WTC11 (cell line): Measurements from ENCODE around the gene MAP1S. TPM values are rescaled to one million over a fixed set of nuclear protein-coding genes. Genes with fewer than 3 reads are reported as not detected.

ENCODE experiments used
- ATAC-seq: fragments of 200-7000 bp; cut with Tn5 transposase; 2 replicates; pipeline ENCODE4 v1.10.0; 2021; ENCODE audit warnings: mild to moderate bottlenecking, moderate library complexity
- CTCF ChIA-PET: fragments of 300-600 bp; sonication (Branson Sonifier 250); formaldehyde crosslinking; loops from one replicate; lab custom pipeline; 2021; ENCODE audit warnings: antibody characterized with exemption; lab: Charles Lee
- POLR2A ChIA-PET: fragments of 350-600 bp; sonication (Branson Sonifier 250); formaldehyde crosslinking; loops from one replicate; lab custom pipeline; 2021; ENCODE audit warnings: antibody characterized with exemption; lab: Charles Lee
- DNase-seq: peaks from one replicate; pipeline ENCODE4 v3.0.0; 2021; ENCODE audit warnings: low spot score
- H3K27ac Mint-ChIP-seq: 2 replicates; pipeline ENCODE4 v1.8.0; 2021; ENCODE audit warnings: mixed read lengths
- H3K27me3 Mint-ChIP-seq: 2 replicates; pipeline ENCODE4 v1.8.0; 2021; ENCODE audit warnings: low read depth, mild to moderate bottlenecking, moderate library complexity, mixed read lengths
- H3K36me3 Mint-ChIP-seq: 2 replicates; pipeline ENCODE4 v1.8.0; 2021; ENCODE audit warnings: mixed read lengths
- H3K4me1 Mint-ChIP-seq: 2 replicates; pipeline ENCODE4 v1.8.0; 2022; ENCODE audit warnings: mixed read lengths
- H3K4me3 Mint-ChIP-seq: 2 replicates; pipeline ENCODE4 v1.8.0; 2021; ENCODE audit warnings: mild to moderate bottlenecking, moderate library complexity, mixed read lengths
- H3K9me3 Mint-ChIP-seq: 2 replicates; pipeline ENCODE4 v1.8.0; 2021; ENCODE audit warnings: mixed read lengths
- AFF4 ChIP-seq: sonication (generic); formaldehyde crosslinking; IDR thresholded peaks from 2 replicates; pipeline ENCODE4 v1.8.1; 2023; ENCODE audit warnings: mild to moderate bottlenecking, missing genetic modification reagents, borderline replicate concordance
- ATF1 ChIP-seq: sonication (generic); formaldehyde crosslinking; IDR thresholded peaks from 2 replicates; pipeline ENCODE4 v1.8.1; 2023; ENCODE audit warnings: mild to moderate bottlenecking, moderate library complexity, missing genetic modification reagents
- ERG ChIP-seq: fragments of 250-450 bp; sonication (Bioruptor Pico); IDR thresholded peaks from 2 replicates; pipeline ENCODE4 v1.8.0; 2021; ENCODE audit warnings: mild to moderate bottlenecking
- ESRRA ChIP-seq: sonication (generic); formaldehyde crosslinking; IDR thresholded peaks from 2 replicates; pipeline ENCODE4 v1.8.1; 2022; ENCODE audit warnings: mild to moderate bottlenecking, missing genetic modification reagents, borderline replicate concordance
- IRF2 ChIP-seq: sonication (generic); formaldehyde crosslinking; IDR thresholded peaks from 2 replicates; pipeline ENCODE4 v1.8.0; 2022; ENCODE audit warnings: low read depth, missing genetic modification reagents, borderline replicate concordance
- OVOL2 ChIP-seq: fragments of 250-450 bp; sonication (Bioruptor Pico); IDR thresholded peaks from 2 replicates; pipeline ENCODE4 v1.9.0; 2021; ENCODE audit warnings: mild to moderate bottlenecking, borderline replicate concordance
- RELA ChIP-seq: sonication (generic); formaldehyde crosslinking; IDR thresholded peaks from 2 replicates; pipeline ENCODE4 v1.8.1; 2022; ENCODE audit warnings: missing genetic modification reagents, mild to moderate bottlenecking, borderline replicate concordance
- SP1 ChIP-seq: sonication (generic); formaldehyde crosslinking; conservative IDR thresholded peaks from 2 replicates; pipeline ENCODE4 v1.8.1; 2022; ENCODE audit warnings: missing genetic modification reagents
- TCF7 ChIP-seq: sonication (generic); formaldehyde crosslinking; IDR thresholded peaks from 2 replicates; pipeline ENCODE4 v1.8.0; 2022; ENCODE audit warnings: mild to moderate bottlenecking, low read depth, missing genetic modification reagents, moderate library complexity
- ZNF138 ChIP-seq: sonication (generic); formaldehyde crosslinking; conservative IDR thresholded peaks from 2 replicates; pipeline ENCODE4 v1.8.1; 2022; ENCODE audit warnings: mild to moderate bottlenecking, moderate library complexity, missing genetic modification reagents
- ZNF232 ChIP-seq: sonication (generic); formaldehyde crosslinking; IDR thresholded peaks from 2 replicates; pipeline ENCODE4 v1.8.0; 2022; ENCODE audit warnings: mild to moderate bottlenecking, missing genetic modification reagents
- ZNF416 ChIP-seq: fragments of 250-450 bp; sonication (Bioruptor Pico); IDR thresholded peaks from 2 replicates; pipeline ENCODE4 v1.9.0; 2021; ENCODE audit warnings: mild to moderate bottlenecking, inconsistent platforms
- ZSCAN18 ChIP-seq: fragments of 250-450 bp; sonication (Bioruptor Pico); IDR thresholded peaks from 2 replicates; pipeline ENCODE4 v2.1.2; 2022; ENCODE audit warnings: mild to moderate bottlenecking, moderate library complexity
- total RNA-seq: library from RNA; stranded (reverse); gene quantifications from 3 replicates; pipeline ENCODE4 v1.2.3, GENCODE V29; 2021
- TF ChIP-seq, protein P1 (sequence below): sonication (generic); formaldehyde crosslinking; IDR thresholded peaks from 2 replicates; pipeline ENCODE4 v1.8.1; 2022; ENCODE audit warnings: low read depth, mild to moderate bottlenecking, moderate library complexity, missing genetic modification reagents, borderline replicate concordance
- TF ChIP-seq, protein P2 (sequence below): fragments of 250-450 bp; sonication (Bioruptor Pico); IDR thresholded peaks from 2 replicates; pipeline ENCODE4 v1.9.0; 2021; ENCODE audit warnings: mild to moderate bottlenecking, borderline replicate concordance
- TF ChIP-seq, protein P3 (sequence below): sonication (generic); formaldehyde crosslinking; IDR thresholded peaks from 2 replicates; pipeline ENCODE4 v1.8.1; 2023; ENCODE audit warnings: mild to moderate bottlenecking, missing genetic modification reagents, moderate library complexity

Gene MAP1S
- total RNA-seq, 1 experiment from 2014 or later: 120 TPM

DNA sequence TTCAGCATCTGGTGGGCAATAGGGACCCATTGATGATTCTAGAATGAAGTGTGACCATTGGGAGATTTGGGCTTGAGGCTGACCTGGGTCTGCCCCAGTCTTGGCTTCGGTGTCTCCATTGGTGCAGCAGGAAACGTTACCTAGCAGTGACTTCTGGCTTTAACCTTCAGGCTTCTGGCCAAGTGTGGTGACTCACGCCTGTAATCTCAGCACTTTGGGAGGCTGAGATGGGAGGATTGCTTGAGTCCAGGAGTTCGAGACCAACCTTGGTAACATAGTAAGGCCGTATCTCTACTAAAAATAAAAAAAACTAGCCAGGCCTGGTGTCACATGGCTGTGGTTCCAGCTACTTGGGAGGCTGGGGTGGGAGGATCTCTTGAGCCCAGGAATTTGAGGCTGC lies 39.2 kb downstream of the MAP1S start:
- POLR2A ChIA-PET: no interaction called here
- TF ChIP-seq, protein P1, sequence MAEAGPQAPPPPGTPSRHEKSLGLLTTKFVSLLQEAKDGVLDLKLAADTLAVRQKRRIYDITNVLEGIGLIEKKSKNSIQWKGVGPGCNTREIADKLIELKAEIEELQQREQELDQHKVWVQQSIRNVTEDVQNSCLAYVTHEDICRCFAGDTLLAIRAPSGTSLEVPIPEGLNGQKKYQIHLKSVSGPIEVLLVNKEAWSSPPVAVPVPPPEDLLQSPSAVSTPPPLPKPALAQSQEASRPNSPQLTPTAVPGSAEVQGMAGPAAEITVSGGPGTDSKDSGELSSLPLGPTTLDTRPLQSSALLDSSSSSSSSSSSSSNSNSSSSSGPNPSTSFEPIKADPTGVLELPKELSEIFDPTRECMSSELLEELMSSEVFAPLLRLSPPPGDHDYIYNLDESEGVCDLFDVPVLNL: no peak
- TF ChIP-seq, protein P2, sequence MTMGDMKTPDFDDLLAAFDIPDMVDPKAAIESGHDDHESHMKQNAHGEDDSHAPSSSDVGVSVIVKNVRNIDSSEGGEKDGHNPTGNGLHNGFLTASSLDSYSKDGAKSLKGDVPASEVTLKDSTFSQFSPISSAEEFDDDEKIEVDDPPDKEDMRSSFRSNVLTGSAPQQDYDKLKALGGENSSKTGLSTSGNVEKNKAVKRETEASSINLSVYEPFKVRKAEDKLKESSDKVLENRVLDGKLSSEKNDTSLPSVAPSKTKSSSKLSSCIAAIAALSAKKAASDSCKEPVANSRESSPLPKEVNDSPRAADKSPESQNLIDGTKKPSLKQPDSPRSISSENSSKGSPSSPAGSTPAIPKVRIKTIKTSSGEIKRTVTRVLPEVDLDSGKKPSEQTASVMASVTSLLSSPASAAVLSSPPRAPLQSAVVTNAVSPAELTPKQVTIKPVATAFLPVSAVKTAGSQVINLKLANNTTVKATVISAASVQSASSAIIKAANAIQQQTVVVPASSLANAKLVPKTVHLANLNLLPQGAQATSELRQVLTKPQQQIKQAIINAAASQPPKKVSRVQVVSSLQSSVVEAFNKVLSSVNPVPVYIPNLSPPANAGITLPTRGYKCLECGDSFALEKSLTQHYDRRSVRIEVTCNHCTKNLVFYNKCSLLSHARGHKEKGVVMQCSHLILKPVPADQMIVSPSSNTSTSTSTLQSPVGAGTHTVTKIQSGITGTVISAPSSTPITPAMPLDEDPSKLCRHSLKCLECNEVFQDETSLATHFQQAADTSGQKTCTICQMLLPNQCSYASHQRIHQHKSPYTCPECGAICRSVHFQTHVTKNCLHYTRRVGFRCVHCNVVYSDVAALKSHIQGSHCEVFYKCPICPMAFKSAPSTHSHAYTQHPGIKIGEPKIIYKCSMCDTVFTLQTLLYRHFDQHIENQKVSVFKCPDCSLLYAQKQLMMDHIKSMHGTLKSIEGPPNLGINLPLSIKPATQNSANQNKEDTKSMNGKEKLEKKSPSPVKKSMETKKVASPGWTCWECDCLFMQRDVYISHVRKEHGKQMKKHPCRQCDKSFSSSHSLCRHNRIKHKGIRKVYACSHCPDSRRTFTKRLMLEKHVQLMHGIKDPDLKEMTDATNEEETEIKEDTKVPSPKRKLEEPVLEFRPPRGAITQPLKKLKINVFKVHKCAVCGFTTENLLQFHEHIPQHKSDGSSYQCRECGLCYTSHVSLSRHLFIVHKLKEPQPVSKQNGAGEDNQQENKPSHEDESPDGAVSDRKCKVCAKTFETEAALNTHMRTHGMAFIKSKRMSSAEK (CRISPR knock-in tag): no peak
- no peak for TF ChIP-seq OVOL2
- TF ChIP-seq TCF7 (CRISPR knock-in tag): no peak
- no peak for TF ChIP-seq ESRRA (CRISPR knock-in tag)
- no peak for TF ChIP-seq ZNF232 (CRISPR knock-in tag)
- TF ChIP-seq ZNF416 (CRISPR knock-in tag): no peak
- no peak for TF ChIP-seq IRF2 (CRISPR knock-in tag)
- no peak for TF ChIP-seq ZSCAN18
- TF ChIP-seq AFF4: no peak
- TF ChIP-seq, protein P3, sequence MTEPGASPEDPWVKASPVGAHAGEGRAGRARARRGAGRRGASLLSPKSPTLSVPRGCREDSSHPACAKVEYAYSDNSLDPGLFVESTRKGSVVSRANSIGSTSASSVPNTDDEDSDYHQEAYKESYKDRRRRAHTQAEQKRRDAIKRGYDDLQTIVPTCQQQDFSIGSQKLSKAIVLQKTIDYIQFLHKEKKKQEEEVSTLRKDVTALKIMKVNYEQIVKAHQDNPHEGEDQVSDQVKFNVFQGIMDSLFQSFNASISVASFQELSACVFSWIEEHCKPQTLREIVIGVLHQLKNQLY (CRISPR knock-in tag): no peak
- TF ChIP-seq SP1: no peak
- TF ChIP-seq ERG: no peak
- Mint-ChIP-seq H3K27ac (no peak overlapping the region), H3K4me3 (no peak overlapping the region), H3K36me3 (peaks cover 2% of the 10 kb centered on the region; the same call in 1 of the 2 replicates), H3K9me3 (no peaks in the 10 kb centered on the region), H3K27me3 (no peaks in the 10 kb centered on the region; the same call in 1 of the 2 replicates), H3K4me1 (peaks cover 23% of the 10 kb centered on the region)
- no peak for ATAC-seq
- CTCF ChIA-PET: no interaction called here
- DNase-seq: no peak

DNA sequence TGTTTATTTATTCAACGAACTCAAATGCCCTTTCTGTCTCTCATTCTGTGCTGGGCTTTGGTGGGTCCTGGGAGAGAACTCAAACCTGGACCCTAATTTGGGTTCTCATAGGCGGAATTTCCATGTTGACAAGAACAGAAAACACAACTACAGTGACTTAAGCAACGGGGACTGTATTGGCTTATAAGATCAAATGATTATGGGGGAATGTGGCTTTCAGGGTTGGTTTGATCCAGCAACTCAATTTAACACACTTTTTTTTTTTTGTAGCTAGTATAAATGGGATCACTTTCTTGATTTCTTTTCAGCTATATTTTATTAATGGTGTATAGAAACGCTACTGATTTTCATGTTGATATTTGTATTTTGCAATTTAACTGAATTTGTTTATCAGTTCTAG lies 41.9 kb downstream of the MAP1S start:
- ChIA-PET POLR2A (no interaction called here), CTCF (no interaction called here)
- ATAC-seq (no peak), DNase-seq (no peak)
- no peaks in the 10 kb centered on the region for H3K27me3 Mint-ChIP-seq
- TF ChIP-seq ERG (no peak), ATF1 (CRISPR knock-in tag) (no peak), ZNF138 (no peak), RELA (no peak)
- TF ChIP-seq, protein P2 (CRISPR knock-in tag): no peak
- H3K27ac Mint-ChIP-seq: no peak overlapping the region
- no peak overlapping the region for H3K4me3 Mint-ChIP-seq
- H3K4me1 Mint-ChIP-seq: peaks cover 4% of the 10 kb centered on the region
- H3K36me3 Mint-ChIP-seq: peaks cover 2% of the 10 kb centered on the region; the same call in 1 of the 2 replicates
- no peaks in the 10 kb centered on the region for H3K9me3 Mint-ChIP-seq
